MCF 10A (cell line): ENCODE results near the gene DUSP22. TPM values are rescaled to one million over a fixed set of nuclear protein-coding genes. Genes with fewer than 3 reads are reported as not detected.

Source experiments
- BruUV-seq: library from RNA; stranded (reverse); fragments of 400-500 nt; replicated peaks from 2 replicates; lab custom pipeline; 2021; lab: Mats Ljungman, UMichigan
- CTCF ChIA-PET: fragments of 300-600 bp; sonication (Branson Sonifier 250); formaldehyde crosslinking; extraction: SDS; loops from one replicate; lab custom pipeline; 2021; ENCODE audit warnings: antibody characterized with exemption, inconsistent platforms; lab: Yijun Ruan, JAX
- POLR2A ChIA-PET: fragments of 300-600, 350-650 bp; sonication (Branson Sonifier 250); formaldehyde crosslinking; extraction: SDS; loops from one replicate; lab custom pipeline; 2020; ENCODE audit warnings: antibody characterized with exemption, inconsistent platforms; lab: Yijun Ruan, JAX
- DNase-seq: peaks from one replicate; pipeline ENCODE4 v3.0.0-alpha.2; 2018; ENCODE audit not compliant: unreplicated experiment
- H3K27ac Mint-ChIP-seq: one replicate; pipeline ENCODE4 v1.8.0; 2022; ENCODE audit warnings: mild to moderate bottlenecking, low read depth, mixed read lengths; ENCODE audit not compliant: unreplicated experiment
- H3K27me3 Mint-ChIP-seq: one replicate; pipeline ENCODE4 v1.8.0; 2022; ENCODE audit warnings: mixed read lengths; ENCODE audit not compliant: insufficient read depth, unreplicated experiment
- H3K36me3 Mint-ChIP-seq: one replicate; pipeline ENCODE4 v1.8.0; 2022; ENCODE audit warnings: mild to moderate bottlenecking, moderate library complexity, mixed read lengths; ENCODE audit not compliant: insufficient read depth, unreplicated experiment
- H3K4me1 Mint-ChIP-seq: one replicate; pipeline ENCODE4 v1.8.0; 2022; ENCODE audit warnings: mixed read lengths; ENCODE audit not compliant: insufficient read depth, unreplicated experiment
- H3K4me3 Mint-ChIP-seq: one replicate; pipeline ENCODE4 v1.8.0; 2022; ENCODE audit warnings: mild to moderate bottlenecking, moderate library complexity, mixed read lengths; ENCODE audit not compliant: unreplicated experiment
- H3K9me3 Mint-ChIP-seq: one replicate; pipeline ENCODE4 v1.8.0; 2022; ENCODE audit warnings: mixed read lengths; ENCODE audit not compliant: unreplicated experiment
- intact Hi-C: fragments of 100-400 bp; cut with micrococcal nuclease; formaldehyde crosslinking; loops from 2 replicates; pipeline ENCODE4 v1.14.1; 2022
- total RNA-seq: library from RNA; stranded (reverse); gene quantifications from 2 replicates; pipeline ENCODE4 v1.2.3, GENCODE V29; 2022
- TF ChIP-seq, protein P1 (sequence below): fragments of 200-600 bp; IDR thresholded peaks from one replicate; pipeline ENCODE4 v1.8.0; 2022; ENCODE audit warnings: antibody characterized with exemption, mild to moderate bottlenecking; ENCODE audit not compliant: unreplicated experiment

The DUSP22 gene
- total RNA-seq, 1 experiment from 2014 or later, result 29.4 TPM

DNA sequence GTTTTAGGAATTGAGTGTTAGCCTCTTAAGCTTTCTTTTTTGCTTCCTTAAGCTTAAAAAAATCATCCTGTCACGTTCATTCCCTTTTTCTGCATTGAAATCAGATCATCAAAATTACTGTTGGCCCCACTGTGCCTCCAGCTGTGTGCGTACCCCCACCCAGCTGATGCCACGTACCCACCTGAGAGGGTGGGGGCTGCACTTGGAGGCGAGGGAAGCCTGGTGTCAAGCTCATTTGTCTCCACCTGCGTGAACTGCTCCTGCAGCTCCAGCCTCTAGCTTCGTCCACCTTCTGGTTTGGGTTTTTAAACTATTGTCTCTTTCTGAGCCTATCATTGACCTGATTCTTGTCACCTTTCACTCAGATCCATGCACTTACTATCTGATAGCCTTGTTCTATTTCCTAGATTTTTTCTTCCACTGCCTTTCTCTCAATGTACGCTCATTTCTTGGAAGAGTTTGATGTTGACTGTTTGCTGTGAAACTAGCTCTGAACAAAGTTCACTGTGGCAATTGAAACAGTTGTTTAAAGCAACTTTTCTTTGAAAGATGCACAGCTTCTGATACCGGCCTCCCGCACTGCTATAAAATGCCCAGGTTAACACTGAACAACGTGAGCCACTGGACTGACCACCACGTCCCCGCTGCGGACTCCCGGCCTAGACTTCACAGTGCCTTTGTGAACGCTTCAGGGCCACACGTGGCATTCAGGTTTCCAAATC is 69.3 kb downstream of the DUSP22 start:
- ChIA-PET CTCF (interaction anchor here (1.2 to 1.3 kb wide), 2 partner anchors 10 to 14 kb away, joined by 3 read pairs; no protein-coding TSS in a partner anchor), POLR2A (interaction anchor here (0.7 to 1.3 kb wide), 4 partner anchors 9 to 420 kb away, joined by 4 read pairs; no protein-coding TSS in a partner anchor)
- Mint-ChIP-seq H3K36me3 (no peaks in the 10 kb centered on the region), H3K9me3 (no peaks in the 10 kb centered on the region), H3K4me1 (no peaks in the 10 kb centered on the region), H3K27ac (no peak overlapping the region), H3K27me3 (peaks cover 16% of the 10 kb centered on the region), H3K4me3 (no peak overlapping the region)
- intact Hi-C loops, result loop anchor here (5.0 kb wide), 1 partner anchor 174 kb away; no protein-coding TSS in a partner anchor
- DNase-seq, result no peak
- TF ChIP-seq, protein P1, sequence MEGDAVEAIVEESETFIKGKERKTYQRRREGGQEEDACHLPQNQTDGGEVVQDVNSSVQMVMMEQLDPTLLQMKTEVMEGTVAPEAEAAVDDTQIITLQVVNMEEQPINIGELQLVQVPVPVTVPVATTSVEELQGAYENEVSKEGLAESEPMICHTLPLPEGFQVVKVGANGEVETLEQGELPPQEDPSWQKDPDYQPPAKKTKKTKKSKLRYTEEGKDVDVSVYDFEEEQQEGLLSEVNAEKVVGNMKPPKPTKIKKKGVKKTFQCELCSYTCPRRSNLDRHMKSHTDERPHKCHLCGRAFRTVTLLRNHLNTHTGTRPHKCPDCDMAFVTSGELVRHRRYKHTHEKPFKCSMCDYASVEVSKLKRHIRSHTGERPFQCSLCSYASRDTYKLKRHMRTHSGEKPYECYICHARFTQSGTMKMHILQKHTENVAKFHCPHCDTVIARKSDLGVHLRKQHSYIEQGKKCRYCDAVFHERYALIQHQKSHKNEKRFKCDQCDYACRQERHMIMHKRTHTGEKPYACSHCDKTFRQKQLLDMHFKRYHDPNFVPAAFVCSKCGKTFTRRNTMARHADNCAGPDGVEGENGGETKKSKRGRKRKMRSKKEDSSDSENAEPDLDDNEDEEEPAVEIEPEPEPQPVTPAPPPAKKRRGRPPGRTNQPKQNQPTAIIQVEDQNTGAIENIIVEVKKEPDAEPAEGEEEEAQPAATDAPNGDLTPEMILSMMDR, result no peak
- BruUV-seq, result no TSS peak

DNA sequence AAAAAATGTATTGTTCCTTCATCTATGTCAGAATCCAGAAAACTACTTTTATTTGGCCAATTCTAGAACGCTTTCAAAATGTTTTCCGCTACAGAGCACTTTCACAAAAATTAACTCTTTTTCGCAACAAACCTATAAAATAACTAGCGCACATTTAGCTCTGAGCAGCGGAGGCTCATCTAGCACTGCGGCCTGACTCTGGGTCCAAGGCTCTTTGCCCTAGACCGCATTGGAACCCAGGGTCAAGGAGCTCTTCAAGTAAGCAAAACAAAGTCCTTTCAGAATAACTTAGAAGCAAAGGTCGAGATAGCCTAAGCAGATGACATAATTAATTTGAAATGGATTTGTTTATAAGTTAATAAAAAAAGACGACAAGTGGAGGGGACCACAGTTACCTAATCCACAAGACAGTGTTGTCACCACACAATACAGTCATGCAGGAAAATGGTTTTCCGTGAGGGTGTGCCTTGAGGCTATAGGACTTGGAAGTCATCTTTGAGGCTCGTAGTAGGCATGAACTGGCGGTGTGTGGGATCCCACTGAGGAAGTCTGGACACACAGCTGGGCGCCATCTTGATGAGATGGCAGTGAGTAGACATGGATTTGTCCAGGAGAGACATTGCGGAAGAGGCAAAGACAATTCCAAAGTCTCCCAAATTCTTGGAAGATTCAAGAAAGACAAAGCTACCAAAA is 70.1 kb downstream of the DUSP22 start:
- intact Hi-C loops, result loop anchor here (5.0 kb wide), 1 partner anchor 175 kb away; no protein-coding TSS in a partner anchor
- CTCF ChIA-PET, result interaction anchor here (1.2 to 1.3 kb wide), 2 partner anchors 10 to 13 kb away, joined by 3 to 4 read pairs; no protein-coding TSS in a partner anchor
- Mint-ChIP-seq H3K4me1 (no peaks in the 10 kb centered on the region), H3K9me3 (no peaks in the 10 kb centered on the region), H3K4me3 (no peak overlapping the region), H3K27me3 (peaks cover 24% of the 10 kb centered on the region), H3K36me3 (no peaks in the 10 kb centered on the region), H3K27ac (no peak overlapping the region)
- BruUV-seq, result no TSS peak
- DNase-seq, result no peak
- TF ChIP-seq, protein P1, result no peak
- POLR2A ChIA-PET, result interaction anchor here (0.7 to 1.2 kb wide), 2 partner anchors 29 to 419 kb away, joined by 3 to 4 read pairs; no protein-coding TSS in a partner anchor

DNA sequence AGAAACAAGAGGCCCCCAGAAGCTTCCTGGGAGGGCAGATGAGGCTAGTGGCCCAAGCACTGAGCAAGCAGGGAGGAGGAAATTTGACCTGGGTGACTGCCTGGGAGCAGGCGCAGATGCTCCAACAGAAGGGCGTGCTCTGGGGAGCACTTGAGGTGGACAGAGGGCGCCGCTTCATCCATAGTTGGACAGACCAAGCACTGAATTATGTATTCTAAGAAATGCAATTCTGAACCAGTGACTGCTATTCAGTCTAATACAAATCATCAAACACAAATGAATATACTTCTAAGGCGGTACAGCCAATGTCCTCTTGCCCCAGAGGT is 70.6 kb downstream of the DUSP22 start:
- TF ChIP-seq, protein P1, result no peak
- Mint-ChIP-seq H3K9me3 (no peaks in the 10 kb centered on the region), H3K36me3 (no peaks in the 10 kb centered on the region), H3K4me3 (no peak overlapping the region), H3K4me1 (no peaks in the 10 kb centered on the region), H3K27me3 (peaks cover 29% of the 10 kb centered on the region), H3K27ac (no peak overlapping the region)
- CTCF ChIA-PET, result interaction anchor here (1.2 kb wide), 1 partner anchor 13 kb away, joined by 4 read pairs; no protein-coding TSS in a partner anchor
- intact Hi-C loops, result loop anchor here (5.0 kb wide), 1 partner anchor 176 kb away; no protein-coding TSS in a partner anchor
- no peak for DNase-seq
- BruUV-seq, result no TSS peak
- POLR2A ChIA-PET, result interaction anchor here (1.2 kb wide), 1 partner anchor 30 kb away, joined by 3 read pairs; no protein-coding TSS in a partner anchor

DNA sequence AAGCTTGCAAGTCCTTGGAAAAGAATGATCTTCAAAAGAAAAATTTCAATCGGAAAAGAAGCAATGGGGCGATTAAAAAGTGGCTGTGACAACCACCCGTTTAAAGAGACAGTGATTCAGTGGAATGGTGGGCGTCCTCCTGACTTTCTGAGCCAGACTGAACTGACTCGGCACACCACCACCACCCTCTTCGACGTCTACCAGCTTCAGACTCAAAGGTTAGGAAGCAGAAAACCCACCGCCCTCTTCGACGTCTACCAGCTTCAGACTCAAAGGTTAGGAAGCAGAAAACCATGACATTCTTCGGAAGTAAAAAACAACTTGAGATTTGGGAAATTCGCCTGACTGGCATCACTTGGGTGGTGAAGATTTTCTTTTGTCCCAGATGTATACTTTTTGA is 71.0 kb downstream of the DUSP22 start:
- intact Hi-C loops, result loop anchor here (5.0 kb wide), 1 partner anchor 176 kb away; no protein-coding TSS in a partner anchor
- H3K4me3 Mint-ChIP-seq, result no peak overlapping the region
- DNase-seq, result no peak
- ChIA-PET POLR2A (interaction anchor here (1.2 kb wide), 1 partner anchor 30 kb away, joined by 3 read pairs; no protein-coding TSS in a partner anchor), CTCF (interaction anchor here (0.6 to 1.2 kb wide), 2 partner anchors 14 to 52 kb away, joined by 3 to 4 read pairs; no protein-coding TSS in a partner anchor)
- no peaks in the 10 kb centered on the region for H3K36me3 Mint-ChIP-seq
- TF ChIP-seq, protein P1, result no peak
- H3K9me3 Mint-ChIP-seq, result no peaks in the 10 kb centered on the region
- no TSS peak for BruUV-seq
- H3K27ac Mint-ChIP-seq, result no peak overlapping the region
- H3K4me1 Mint-ChIP-seq, result no peaks in the 10 kb centered on the region
- H3K27me3 Mint-ChIP-seq, result peaks cover 31% of the 10 kb centered on the region
